Chondrocyte (in vitro differentiated cells): Measurements from ENCODE around the gene PMF1. TPM values are rescaled to one million over a fixed set of nuclear protein-coding genes. Genes with fewer than 3 reads are reported as not detected.

ENCODE experiments used
- DNase-seq: peaks from one replicate; pipeline ENCODE4 v3.0.0; 2021; ENCODE audit warnings: mixed read lengths, low spot score
- H3K27ac Mint-ChIP-seq: one replicate; pipeline ENCODE4 v1.8.0; 2021; ENCODE audit warnings: mild to moderate bottlenecking, moderate library complexity, mixed read lengths; ENCODE audit not compliant: unreplicated experiment
- H3K27me3 Mint-ChIP-seq: 2 replicates; pipeline ENCODE4 v1.8.0; 2021; ENCODE audit warnings: low read depth, mixed read lengths
- H3K36me3 Mint-ChIP-seq: 2 replicates; pipeline ENCODE4 v1.8.0; 2021; ENCODE audit warnings: low read depth, mixed read lengths
- H3K4me1 Mint-ChIP-seq: 2 replicates; pipeline ENCODE4 v1.8.0; 2021; ENCODE audit warnings: low read depth, mild to moderate bottlenecking, mixed read lengths
- H3K4me3 Mint-ChIP-seq: one replicate; pipeline ENCODE4 v1.8.0; 2021; ENCODE audit warnings: mild to moderate bottlenecking, moderate library complexity, mixed read lengths; ENCODE audit not compliant: unreplicated experiment
- H3K9me3 Mint-ChIP-seq: 2 replicates; pipeline ENCODE4 v1.8.0; 2021; ENCODE audit warnings: low read depth, mixed read lengths
- CTCF ChIP-seq: fragments of 200-600 bp; sonication (generic); IDR thresholded peaks from 2 replicates; pipeline ENCODE4 v1.5.0; 2021; ENCODE audit warnings: antibody characterized with exemption, mild to moderate bottlenecking, moderate library complexity
- total RNA-seq: library from RNA; stranded (reverse); gene quantifications from 3 replicates; pipeline ENCODE4 v1.2.1, GENCODE V29; 2021

Gene PMF1
- total RNA-seq, 1 donor from 2014 or later, result 38.6 TPM

GRCh38 chr1:156262461-156263287 is 49.9 kb downstream of the PMF1 start:
- peaks cover 64% of the 10 kb centered on the region for H3K36me3 Mint-ChIP-seq
- no peak for TF ChIP-seq CTCF
- peak overlapping the region; percentile 58 for H3K27ac Mint-ChIP-seq

GRCh38 chr1:156263288-156263655 is 50.5 kb downstream of the PMF1 start:
- H3K4me1 Mint-ChIP-seq, result peaks cover 14% of the 10 kb centered on the region
- TF ChIP-seq CTCF, result no peak
- no peak overlapping the region for H3K4me3 Mint-ChIP-seq
- H3K27me3 Mint-ChIP-seq, result no peaks in the 10 kb centered on the region
- DNase-seq, result peak; percentile 78
- peaks cover 66% of the 10 kb centered on the region for H3K36me3 Mint-ChIP-seq
- H3K27ac Mint-ChIP-seq, result no peak overlapping the region
- H3K9me3 Mint-ChIP-seq, result no peaks in the 10 kb centered on the region

More at GRCh38 chr1:156262461-156263287, 49.9 kb downstream of the PMF1 start:
- H3K4me3 Mint-ChIP-seq, result no peak overlapping the region
- H3K9me3 Mint-ChIP-seq, result no peaks in the 10 kb centered on the region
- DNase-seq, result peak; percentile 27
- no peaks in the 10 kb centered on the region for H3K27me3 Mint-ChIP-seq
- H3K4me1 Mint-ChIP-seq, result peaks cover 14% of the 10 kb centered on the region

- TF ChIP-seq CTCF, result no peak
- H3K4me3 Mint-ChIP-seq, result no peak overlapping the region
- H3K36me3 Mint-ChIP-seq, result peaks cover 59% of the 10 kb centered on the region
- H3K27me3 Mint-ChIP-seq, result no peaks in the 10 kb centered on the region
- no peaks in the 10 kb centered on the region for H3K9me3 Mint-ChIP-seq
- peaks cover 14% of the 10 kb centered on the region for H3K4me1 Mint-ChIP-seq
- DNase-seq, result no peak
- H3K27ac Mint-ChIP-seq, result no peak overlapping the region
Observed at GRCh38 chr1:156266051-156266450, 53.2 kb downstream of the PMF1 start.

- peak overlapping the region; percentile 1 for H3K27ac Mint-ChIP-seq
- DNase-seq, result no peak
- H3K36me3 Mint-ChIP-seq, result peaks cover 58% of the 10 kb centered on the region
- H3K4me1 Mint-ChIP-seq, result peaks cover 5% of the 10 kb centered on the region
- no peak overlapping the region for H3K4me3 Mint-ChIP-seq
- no peaks in the 10 kb centered on the region for H3K27me3 Mint-ChIP-seq
- no peaks in the 10 kb centered on the region for H3K9me3 Mint-ChIP-seq
- no peak for TF ChIP-seq CTCF
Observed at GRCh38 chr1:156268336-156268735, 55.5 kb downstream of the PMF1 start.

GRCh38 chr1:156270314-156270713 is 57.5 kb downstream of the PMF1 start:
- Mint-ChIP-seq H3K4me1 (no peaks in the 10 kb centered on the region), H3K9me3 (no peaks in the 10 kb centered on the region), H3K36me3 (peaks cover 65% of the 10 kb centered on the region), H3K27me3 (no peaks in the 10 kb centered on the region), H3K4me3 (no peak overlapping the region), H3K27ac (no peak overlapping the region)
- DNase-seq, result no peak
- TF ChIP-seq CTCF, result no peak
